Lower leg skin (tissue), 4 donors: ENCODE results near the gene HAND1. TPM values are rescaled to one million over a fixed set of nuclear protein-coding genes. Genes with fewer than 3 reads are reported as not detected.

Experiments used
- DNase-seq, 2 donors: peaks; one replicate each; pipeline ENCODE4 v3.0.0-alpha.2; 2019; ENCODE audit warnings: low spot score in 2 of 2
- H3K4me3 ChIP-seq: fragments of 200-600 bp; sonication (generic); 2 replicates; pipeline ENCODE4 v1.5.1; 2017; ENCODE audit warnings: mild to moderate bottlenecking, low read depth; ENCODE audit not compliant: poor library complexity, severe bottlenecking
- POLR2A ChIP-seq, 2 donors: fragments of 450-650 bp; IDR thresholded peaks; one replicate each; pipeline ENCODE4 v1.6.1; 2016 to 2017; ENCODE audit warnings: antibody characterized with exemption in 2 of 2, mild to moderate bottlenecking in 1 of 2, moderate library complexity in 1 of 2
- WGBS, 2 donors: methylation state at CpG; one replicate each; pipeline ENCODE4 v1.1.5; 2018; 5-methylcytosine and 5-hydroxymethylcytosine counted together
- intact Hi-C: fragments of 100-400 bp; cut with DNase I; formaldehyde crosslinking; loops from one replicate; pipeline ENCODE4 v1.15.0; 2023; ENCODE audit warnings: low total_unique reads
- total RNA-seq, 4 donors: library from RNA; depleted of rRNA; stranded (reverse); fragments of >200 nt; gene quantifications; one replicate each; pipeline ENCODE4 v1.1.0, GENCODE V29; 2016
- TF ChIP-seq, protein P1 (sequence below), 3 donors: fragments of 450-650 bp; IDR thresholded peaks; one replicate each; pipeline ENCODE4 v1.5.1; 2016; ENCODE audit warnings: antibody characterized with exemption in 3 of 3, mild to moderate bottlenecking in 3 of 3, moderate library complexity in 2 of 3

HAND1 gene
- total RNA-seq, 4 donors from 2014 or later, result not detected

DNA sequence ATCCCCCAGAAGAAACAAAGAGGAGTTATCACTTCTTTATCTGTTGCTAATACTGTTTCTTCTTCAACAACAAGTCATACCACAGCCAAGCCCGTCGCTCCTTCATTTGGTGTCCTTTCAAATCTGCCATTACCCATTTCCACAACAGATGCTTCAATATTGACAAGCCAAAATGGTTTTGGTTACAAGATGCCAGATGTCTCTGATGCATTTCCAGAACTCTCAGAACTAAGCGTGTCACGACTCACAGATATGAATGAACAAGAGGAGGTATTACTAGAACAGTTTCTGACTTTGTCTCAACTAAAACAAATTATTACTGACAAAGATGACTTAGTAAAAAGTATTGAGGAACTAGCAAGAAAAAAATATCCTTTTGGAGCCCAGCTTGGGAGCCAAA, 16.0 kb upstream of the HAND1 start:
- intact Hi-C loops, result no loop called here
- DNase-seq, result peak in 1 of 2 donors; percentile 31
- WGBS, 2 donors, result 49 to 60% methylated on average over 4 of the region's 4 CpGs
- no peak for TF ChIP-seq POLR2A (IDR thresholded peaks at IDR 0.05)
- TF ChIP-seq, protein P1, sequence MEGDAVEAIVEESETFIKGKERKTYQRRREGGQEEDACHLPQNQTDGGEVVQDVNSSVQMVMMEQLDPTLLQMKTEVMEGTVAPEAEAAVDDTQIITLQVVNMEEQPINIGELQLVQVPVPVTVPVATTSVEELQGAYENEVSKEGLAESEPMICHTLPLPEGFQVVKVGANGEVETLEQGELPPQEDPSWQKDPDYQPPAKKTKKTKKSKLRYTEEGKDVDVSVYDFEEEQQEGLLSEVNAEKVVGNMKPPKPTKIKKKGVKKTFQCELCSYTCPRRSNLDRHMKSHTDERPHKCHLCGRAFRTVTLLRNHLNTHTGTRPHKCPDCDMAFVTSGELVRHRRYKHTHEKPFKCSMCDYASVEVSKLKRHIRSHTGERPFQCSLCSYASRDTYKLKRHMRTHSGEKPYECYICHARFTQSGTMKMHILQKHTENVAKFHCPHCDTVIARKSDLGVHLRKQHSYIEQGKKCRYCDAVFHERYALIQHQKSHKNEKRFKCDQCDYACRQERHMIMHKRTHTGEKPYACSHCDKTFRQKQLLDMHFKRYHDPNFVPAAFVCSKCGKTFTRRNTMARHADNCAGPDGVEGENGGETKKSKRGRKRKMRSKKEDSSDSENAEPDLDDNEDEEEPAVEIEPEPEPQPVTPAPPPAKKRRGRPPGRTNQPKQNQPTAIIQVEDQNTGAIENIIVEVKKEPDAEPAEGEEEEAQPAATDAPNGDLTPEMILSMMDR (IDR thresholded peaks at IDR 0.05), result no peak
- no peak overlapping the region for H3K4me3 ChIP-seq

DNA sequence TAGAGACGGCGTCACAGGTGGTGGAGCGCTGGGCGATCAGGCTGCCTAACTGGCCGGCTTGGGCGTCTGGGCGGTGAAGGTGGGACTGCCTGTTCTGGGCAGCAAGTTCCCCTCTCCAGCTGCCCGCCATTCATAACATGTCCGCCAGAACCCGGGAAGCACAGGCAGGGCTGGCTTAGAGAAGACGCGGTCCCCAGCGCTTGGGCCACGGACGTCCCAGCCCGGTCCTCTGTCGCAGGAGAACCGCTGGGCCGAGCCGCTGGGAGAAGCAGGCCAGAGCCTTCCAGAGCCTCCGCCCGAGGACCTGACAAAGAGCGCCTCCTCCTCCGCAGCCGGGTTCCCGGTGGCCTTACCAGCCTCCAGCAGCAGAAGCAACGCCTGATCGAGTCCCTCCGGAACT, 15.2 kb upstream of the HAND1 start:
- TF ChIP-seq, protein P1 (IDR thresholded peaks at IDR 0.05), result no peak
- no peak for TF ChIP-seq POLR2A (IDR thresholded peaks at IDR 0.05)
- DNase-seq, result peak in 1 of 2 donors; percentile 64
- no peak overlapping the region for H3K4me3 ChIP-seq
- intact Hi-C loops, result no loop called here
- 57 to 58% methylated on average over 22 to 29 of the region's 29 CpGs for WGBS, 2 donors

DNA sequence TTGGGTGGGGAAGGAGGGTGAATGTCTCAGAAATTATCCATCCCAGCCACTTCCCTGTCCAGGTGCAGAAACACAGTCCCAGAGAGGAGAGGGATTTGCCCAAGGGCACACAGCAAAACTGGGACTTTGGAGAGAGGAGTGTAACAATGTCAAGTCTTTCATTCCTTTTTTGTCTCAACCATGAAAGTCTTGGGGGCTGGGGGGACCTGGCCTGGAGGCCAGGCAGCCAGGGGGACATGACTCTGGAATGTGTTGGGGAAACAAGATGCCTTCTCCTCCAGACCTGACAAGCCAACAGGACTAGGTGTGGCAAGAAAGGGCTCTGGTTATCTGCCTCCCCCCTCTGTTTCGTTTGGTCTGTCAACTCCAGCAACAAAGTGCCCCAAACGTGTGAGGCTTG, 13.9 kb upstream of the HAND1 start:
- intact Hi-C loops, result no loop called here
- no peak overlapping the region for H3K4me3 ChIP-seq
- WGBS, 2 donors, result 62 to 72% methylated on average over 2 of the region's 2 CpGs
- peak in 1 of 2 donors; percentile 59 for DNase-seq
- TF ChIP-seq POLR2A (IDR thresholded peaks at IDR 0.05), result no peak
- TF ChIP-seq, protein P1 (IDR thresholded peaks at IDR 0.05), result no peak

DNA sequence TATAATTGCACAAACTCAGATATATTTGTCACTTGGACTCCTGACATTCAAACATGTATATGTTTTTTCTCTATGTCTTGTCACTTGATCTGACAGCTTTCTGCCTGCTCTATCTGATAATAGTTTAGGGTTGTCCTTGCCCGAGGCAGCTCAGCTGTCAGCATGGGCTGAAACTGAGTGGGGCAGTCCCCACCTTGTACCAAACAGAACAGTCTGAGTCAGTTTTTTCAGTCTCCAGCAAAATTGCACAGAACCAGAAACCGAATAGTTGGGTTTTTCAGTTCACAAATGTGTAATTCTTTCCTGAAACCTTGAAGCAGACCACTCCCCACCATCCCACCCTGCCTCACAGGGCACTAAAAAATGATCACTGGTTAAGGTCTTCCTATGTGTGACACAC, 9.5 kb upstream of the HAND1 start:
- intact Hi-C loops, result no loop called here
- TF ChIP-seq POLR2A (IDR thresholded peaks at IDR 0.05), result no peak
- TF ChIP-seq, protein P1 (IDR thresholded peaks at IDR 0.05), result no peak
- 22 to 30% methylated on average over 2 of the region's 2 CpGs for WGBS, 2 donors
- no peak overlapping the region for H3K4me3 ChIP-seq
- peak in 1 of 2 donors; percentile 8 for DNase-seq

DNA sequence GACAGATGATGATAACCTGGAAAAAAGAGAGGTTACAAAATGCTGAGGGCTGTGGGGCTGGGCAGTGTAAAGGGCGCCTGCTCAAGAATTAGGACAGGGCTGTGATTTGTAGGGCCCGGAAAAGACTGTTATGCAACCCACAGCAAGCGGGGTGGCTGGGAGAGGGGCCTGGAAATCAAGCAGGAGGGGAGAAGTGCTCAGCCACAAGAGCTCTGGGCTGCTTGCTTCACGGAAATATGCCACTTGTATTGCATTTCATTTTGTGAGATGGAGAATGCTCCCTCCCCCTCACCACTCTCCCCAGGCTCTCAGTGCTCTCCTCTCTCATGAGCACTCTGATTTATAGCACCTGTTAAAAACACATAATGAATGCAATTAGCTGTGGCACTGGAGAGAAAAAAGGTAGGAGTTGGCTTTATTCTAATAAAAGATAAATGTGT, 8.4 kb upstream of the HAND1 start:
- 15 to 27% methylated on average over 4 of the region's 4 CpGs for WGBS, 2 donors
- TF ChIP-seq POLR2A (IDR thresholded peaks at IDR 0.05), result no peak
- TF ChIP-seq, protein P1 (IDR thresholded peaks at IDR 0.05), result no peak
- H3K4me3 ChIP-seq, result no peak overlapping the region
- intact Hi-C loops, result no loop called here
- peak in 1 of 2 donors; percentile 56 for DNase-seq

DNA sequence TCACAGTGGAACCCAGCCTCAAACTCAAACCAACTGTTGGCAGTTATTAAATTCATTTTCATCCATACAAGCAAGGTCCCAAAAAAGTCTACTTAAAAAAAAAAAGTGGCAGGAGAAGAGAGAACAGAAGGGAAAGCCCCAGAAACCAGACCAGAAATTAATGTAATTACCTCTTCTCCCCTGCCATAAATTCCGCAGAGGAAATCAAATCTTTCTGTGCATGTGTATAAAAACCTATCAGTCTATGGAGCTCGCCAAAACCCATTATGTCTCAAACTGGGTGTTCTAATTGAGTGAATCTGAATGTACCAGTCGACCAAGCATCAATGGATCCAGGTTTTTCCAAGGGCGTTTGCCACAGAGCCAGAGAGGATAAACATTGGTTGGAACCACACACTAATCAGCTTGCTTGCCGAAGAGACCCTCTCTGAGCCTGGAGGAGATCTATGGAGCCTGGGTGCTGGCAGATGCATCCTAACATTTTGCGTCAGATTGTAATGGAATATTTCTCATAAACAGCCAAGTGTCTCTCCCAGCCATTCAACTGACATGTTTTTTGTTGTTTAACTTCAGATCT, 7.9 kb upstream of the HAND1 start:
- TF ChIP-seq POLR2A (IDR thresholded peaks at IDR 0.05), result no peak
- TF ChIP-seq, protein P1 (IDR thresholded peaks at IDR 0.05), result no peak
- 38 to 40% methylated on average over 6 of the region's 6 CpGs for WGBS, 2 donors
- H3K4me3 ChIP-seq, result no peak overlapping the region
- DNase-seq, result peak in 1 of 2 donors; percentile 32
- intact Hi-C loops, result no loop called here
